NT2/D1 (cell line): ENCODE measurements around the gene CTBP2.

Experiments used
- DNase-seq: peaks from one replicate; pipeline ENCODE4 v3.0.0-alpha.2; 2011; ENCODE audit warnings: low read depth, low spot score
- H3K27me3 ChIP-seq: 2 replicates; pipeline ENCODE4 v1.6.0; 2011; ENCODE audit warnings: mild to moderate bottlenecking; ENCODE audit not compliant: insufficient read length, insufficient read depth
- H3K36me3 ChIP-seq: 2 replicates; pipeline ENCODE4 v1.6.1; 2011; ENCODE audit warnings: mild to moderate bottlenecking, low read length, mixed read lengths; ENCODE audit not compliant: insufficient read depth, insufficient read length
- H3K4me1 ChIP-seq: 2 replicates; pipeline ENCODE4 v1.5.1; 2011; ENCODE audit not compliant: insufficient read depth, insufficient read length
- H3K4me3 ChIP-seq: 2 replicates; pipeline ENCODE4 v1.5.1; 2011; ENCODE audit warnings: low read depth; ENCODE audit not compliant: insufficient read length
- H3K9ac ChIP-seq: 2 replicates; pipeline ENCODE4 v1.6.0; 2011; ENCODE audit warnings: low read depth; ENCODE audit not compliant: insufficient read length
- H3K9me3 ChIP-seq: 2 replicates; pipeline ENCODE4 v1.5.1; 2011; ENCODE audit warnings: mild to moderate bottlenecking, low read length; ENCODE audit not compliant: insufficient read depth
- SUZ12 ChIP-seq: IDR thresholded peaks from 2 replicates; pipeline ENCODE4 v1.6.1; 2011; ENCODE audit not compliant: insufficient read length, insufficient read depth; ENCODE audit errors: extremely low read depth
- YY1 ChIP-seq: IDR thresholded peaks from 2 replicates; pipeline ENCODE4 v1.6.1; 2011; ENCODE audit not compliant: insufficient read length, insufficient read depth
- ZNF274 ChIP-seq: IDR thresholded peaks from 2 replicates; pipeline ENCODE4 v1.6.1; 2011; ENCODE audit warnings: mild to moderate bottlenecking, low read depth, low read length

The CTBP2 gene

GRCh38 chr10:125159932-125160855 lies at the start of gene CTBP2:
CTBP2 (minus strand) TSS chr10:125160563.
- H3K36me3 ChIP-seq, result no peaks in the 10 kb centered on the region
- H3K9me3 ChIP-seq, result no peaks in the 10 kb centered on the region
- H3K4me1 ChIP-seq, result peaks cover 3% of the 10 kb centered on the region
- H3K27me3 ChIP-seq, result no peaks in the 10 kb centered on the region
- H3K4me3 ChIP-seq, result peak within 1 kb of the TSS; percentile 60
- peak within 1 kb of the TSS; percentile 89 for H3K9ac ChIP-seq
- no peak for TF ChIP-seq SUZ12
- no peak for TF ChIP-seq YY1
- TF ChIP-seq ZNF274, result no peak
- no peak for DNase-seq

- TF ChIP-seq SUZ12, result no peak
- TF ChIP-seq ZNF274, result no peak
- TF ChIP-seq YY1, result no peak
- DNase-seq, result no peak
- Histone ChIP-seq H3K27me3 (no peaks in the 10 kb centered on the region), H3K4me3 (no peak overlapping the region), H3K9ac (no peak overlapping the region), H3K36me3 (no peaks in the 10 kb centered on the region), H3K9me3 (peaks cover 3% of the 10 kb centered on the region; the same call in 1 of the 2 replicates), H3K4me1 (no peaks in the 10 kb centered on the region)
These were observed 49.4 kb upstream of the CTBP2 start for GRCh38 chr10:125209591-125210355.

GRCh38 chr10:125208854-125209565 lies 48.6 kb upstream of the CTBP2 start:
- TF ChIP-seq ZNF274 (no peak), YY1 (no peak), SUZ12 (no peak)
- no peak for DNase-seq
- Histone ChIP-seq H3K4me1 (no peaks in the 10 kb centered on the region), H3K9me3 (peaks cover 3% of the 10 kb centered on the region; the same call in 1 of the 2 replicates), H3K4me3 (no peak overlapping the region), H3K36me3 (no peaks in the 10 kb centered on the region), H3K9ac (no peak overlapping the region), H3K27me3 (no peaks in the 10 kb centered on the region)

GRCh38 chr10:125206623-125207022 lies 46.3 kb upstream of the CTBP2 start:
- TF ChIP-seq ZNF274 (no peak), YY1 (no peak), SUZ12 (no peak)

GRCh38 chr10:125205431-125205830 lies 45.1 kb upstream of the CTBP2 start:
- Histone ChIP-seq H3K4me1 (peaks cover 5% of the 10 kb centered on the region), H3K9ac (no peak overlapping the region), H3K9me3 (no peaks in the 10 kb centered on the region), H3K4me3 (no peak overlapping the region), H3K36me3 (no peaks in the 10 kb centered on the region), H3K27me3 (no peaks in the 10 kb centered on the region)
- no peak for DNase-seq
- TF ChIP-seq ZNF274 (no peak), SUZ12 (no peak), YY1 (no peak)

More at GRCh38 chr10:125206623-125207022, 46.3 kb upstream of the CTBP2 start:
- Histone ChIP-seq H3K9me3 (peaks cover 3% of the 10 kb centered on the region; the same call in 1 of the 2 replicates), H3K36me3 (no peaks in the 10 kb centered on the region), H3K4me1 (peaks cover 3% of the 10 kb centered on the region), H3K27me3 (no peaks in the 10 kb centered on the region), H3K4me3 (no peak overlapping the region), H3K9ac (no peak overlapping the region)
- DNase-seq, result no peak

- TF ChIP-seq ZNF274 (no peak), SUZ12 (no peak), YY1 (no peak)
- H3K27me3 ChIP-seq, result no peaks in the 10 kb centered on the region
These were observed 44.0 kb upstream of the CTBP2 start for GRCh38 chr10:125204400-125204799.

More at GRCh38 chr10:125204400-125204799, 44.0 kb upstream of the CTBP2 start:
- Histone ChIP-seq H3K36me3 (no peaks in the 10 kb centered on the region), H3K9ac (no peak overlapping the region), H3K4me3 (no peak overlapping the region), H3K4me1 (peaks cover 8% of the 10 kb centered on the region), H3K9me3 (no peaks in the 10 kb centered on the region)
- no peak for DNase-seq
